ENCODE measurements around the gene RXFP2. TPM values are rescaled to one million over a fixed set of nuclear protein-coding genes. Genes with fewer than 3 reads are reported as not detected.

The RXFP2 gene
- total and polyA plus RNA-seq, 2 of the 8 experiments (the other 6 are each of a cell fraction or from before 2014, with no cell fraction given): not detected

DNA sequence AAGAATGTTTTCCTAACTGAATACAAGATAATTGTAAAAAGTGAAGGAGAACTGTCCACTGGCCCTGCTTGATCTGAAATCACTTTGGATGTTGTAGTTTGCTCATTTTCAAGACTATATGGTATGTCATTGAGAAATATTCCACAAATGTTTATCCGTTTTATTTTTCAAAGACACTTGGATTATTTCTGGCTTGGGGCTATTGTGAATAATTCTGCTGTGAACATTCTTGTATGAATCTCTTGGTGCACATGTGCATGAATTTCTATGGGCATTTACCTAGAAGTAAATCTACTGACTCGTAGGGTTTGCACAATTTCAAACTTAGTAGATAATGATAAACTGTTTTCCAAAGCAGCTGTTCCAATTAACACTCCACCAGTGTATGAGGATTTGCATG is 8.6 kb downstream of the RXFP2 start (continued):
- TF ChIP-seq, protein P1, sequence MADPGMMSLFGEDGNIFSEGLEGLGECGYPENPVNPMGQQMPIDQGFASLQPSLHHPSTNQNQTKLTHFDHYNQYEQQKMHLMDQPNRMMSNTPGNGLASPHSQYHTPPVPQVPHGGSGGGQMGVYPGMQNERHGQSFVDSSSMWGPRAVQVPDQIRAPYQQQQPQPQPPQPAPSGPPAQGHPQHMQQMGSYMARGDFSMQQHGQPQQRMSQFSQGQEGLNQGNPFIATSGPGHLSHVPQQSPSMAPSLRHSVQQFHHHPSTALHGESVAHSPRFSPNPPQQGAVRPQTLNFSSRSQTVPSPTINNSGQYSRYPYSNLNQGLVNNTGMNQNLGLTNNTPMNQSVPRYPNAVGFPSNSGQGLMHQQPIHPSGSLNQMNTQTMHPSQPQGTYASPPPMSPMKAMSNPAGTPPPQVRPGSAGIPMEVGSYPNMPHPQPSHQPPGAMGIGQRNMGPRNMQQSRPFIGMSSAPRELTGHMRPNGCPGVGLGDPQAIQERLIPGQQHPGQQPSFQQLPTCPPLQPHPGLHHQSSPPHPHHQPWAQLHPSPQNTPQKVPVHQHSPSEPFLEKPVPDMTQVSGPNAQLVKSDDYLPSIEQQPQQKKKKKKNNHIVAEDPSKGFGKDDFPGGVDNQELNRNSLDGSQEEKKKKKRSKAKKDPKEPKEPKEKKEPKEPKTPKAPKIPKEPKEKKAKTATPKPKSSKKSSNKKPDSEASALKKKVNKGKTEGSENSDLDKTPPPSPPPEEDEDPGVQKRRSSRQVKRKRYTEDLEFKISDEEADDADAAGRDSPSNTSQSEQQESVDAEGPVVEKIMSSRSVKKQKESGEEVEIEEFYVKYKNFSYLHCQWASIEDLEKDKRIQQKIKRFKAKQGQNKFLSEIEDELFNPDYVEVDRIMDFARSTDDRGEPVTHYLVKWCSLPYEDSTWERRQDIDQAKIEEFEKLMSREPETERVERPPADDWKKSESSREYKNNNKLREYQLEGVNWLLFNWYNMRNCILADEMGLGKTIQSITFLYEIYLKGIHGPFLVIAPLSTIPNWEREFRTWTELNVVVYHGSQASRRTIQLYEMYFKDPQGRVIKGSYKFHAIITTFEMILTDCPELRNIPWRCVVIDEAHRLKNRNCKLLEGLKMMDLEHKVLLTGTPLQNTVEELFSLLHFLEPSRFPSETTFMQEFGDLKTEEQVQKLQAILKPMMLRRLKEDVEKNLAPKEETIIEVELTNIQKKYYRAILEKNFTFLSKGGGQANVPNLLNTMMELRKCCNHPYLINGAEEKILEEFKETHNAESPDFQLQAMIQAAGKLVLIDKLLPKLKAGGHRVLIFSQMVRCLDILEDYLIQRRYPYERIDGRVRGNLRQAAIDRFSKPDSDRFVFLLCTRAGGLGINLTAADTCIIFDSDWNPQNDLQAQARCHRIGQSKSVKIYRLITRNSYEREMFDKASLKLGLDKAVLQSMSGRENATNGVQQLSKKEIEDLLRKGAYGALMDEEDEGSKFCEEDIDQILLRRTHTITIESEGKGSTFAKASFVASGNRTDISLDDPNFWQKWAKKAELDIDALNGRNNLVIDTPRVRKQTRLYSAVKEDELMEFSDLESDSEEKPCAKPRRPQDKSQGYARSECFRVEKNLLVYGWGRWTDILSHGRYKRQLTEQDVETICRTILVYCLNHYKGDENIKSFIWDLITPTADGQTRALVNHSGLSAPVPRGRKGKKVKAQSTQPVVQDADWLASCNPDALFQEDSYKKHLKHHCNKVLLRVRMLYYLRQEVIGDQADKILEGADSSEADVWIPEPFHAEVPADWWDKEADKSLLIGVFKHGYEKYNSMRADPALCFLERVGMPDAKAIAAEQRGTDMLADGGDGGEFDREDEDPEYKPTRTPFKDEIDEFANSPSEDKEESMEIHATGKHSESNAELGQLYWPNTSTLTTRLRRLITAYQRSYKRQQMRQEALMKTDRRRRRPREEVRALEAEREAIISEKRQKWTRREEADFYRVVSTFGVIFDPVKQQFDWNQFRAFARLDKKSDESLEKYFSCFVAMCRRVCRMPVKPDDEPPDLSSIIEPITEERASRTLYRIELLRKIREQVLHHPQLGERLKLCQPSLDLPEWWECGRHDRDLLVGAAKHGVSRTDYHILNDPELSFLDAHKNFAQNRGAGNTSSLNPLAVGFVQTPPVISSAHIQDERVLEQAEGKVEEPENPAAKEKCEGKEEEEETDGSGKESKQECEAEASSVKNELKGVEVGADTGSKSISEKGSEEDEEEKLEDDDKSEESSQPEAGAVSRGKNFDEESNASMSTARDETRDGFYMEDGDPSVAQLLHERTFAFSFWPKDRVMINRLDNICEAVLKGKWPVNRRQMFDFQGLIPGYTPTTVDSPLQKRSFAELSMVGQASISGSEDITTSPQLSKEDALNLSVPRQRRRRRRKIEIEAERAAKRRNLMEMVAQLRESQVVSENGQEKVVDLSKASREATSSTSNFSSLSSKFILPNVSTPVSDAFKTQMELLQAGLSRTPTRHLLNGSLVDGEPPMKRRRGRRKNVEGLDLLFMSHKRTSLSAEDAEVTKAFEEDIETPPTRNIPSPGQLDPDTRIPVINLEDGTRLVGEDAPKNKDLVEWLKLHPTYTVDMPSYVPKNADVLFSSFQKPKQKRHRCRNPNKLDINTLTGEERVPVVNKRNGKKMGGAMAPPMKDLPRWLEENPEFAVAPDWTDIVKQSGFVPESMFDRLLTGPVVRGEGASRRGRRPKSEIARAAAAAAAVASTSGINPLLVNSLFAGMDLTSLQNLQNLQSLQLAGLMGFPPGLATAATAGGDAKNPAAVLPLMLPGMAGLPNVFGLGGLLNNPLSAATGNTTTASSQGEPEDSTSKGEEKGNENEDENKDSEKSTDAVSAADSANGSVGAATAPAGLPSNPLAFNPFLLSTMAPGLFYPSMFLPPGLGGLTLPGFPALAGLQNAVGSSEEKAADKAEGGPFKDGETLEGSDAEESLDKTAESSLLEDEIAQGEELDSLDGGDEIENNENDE (IDR thresholded peaks at IDR 0.05; ENCODE audit: insufficient replicate concordance, low read length): no peak
- TF ChIP-seq RXRA (IDR thresholded peaks at IDR 0.05; ENCODE audit: insufficient read depth, low read depth, low read length) (no peak), ASH2L (IDR thresholded peaks at IDR 0.05; ENCODE audit: low read length) (no peak), RAD21 (IDR thresholded peaks at IDR 0.05 in 1 of 2, conservative IDR thresholded peaks at IDR 0.05 in 1 of 2; ENCODE audit: low read depth in 2 of 2, low read length in 2 of 2) (no peak), FOSL1 (IDR thresholded peaks at IDR 0.05; ENCODE audit: insufficient read depth, low read depth, low read length) (no peak), NRF1 (IDR thresholded peaks at IDR 0.05; ENCODE audit: low read depth, low read length) (no peak), EP300 (IDR thresholded peaks at IDR 0.05; ENCODE audit: borderline replicate concordance in 1 of 2, low read depth in 2 of 2, low read length in 2 of 2) (no peak), SUZ12 (IDR thresholded peaks at IDR 0.05; ENCODE audit: low read length) (no peak), BCL11A (IDR thresholded peaks at IDR 0.05; ENCODE audit: low read depth in 2 of 2, low read length in 2 of 2) (no peak)
